Thoracic aorta (tissue), 2 donors: Measurements from ENCODE around the gene AP4S1. TPM values are rescaled to one million over a fixed set of nuclear protein-coding genes. Genes with fewer than 3 reads are reported as not detected.

ENCODE experiments used
- ATAC-seq: fragments of 150-250 bp; one replicate; pipeline ENCODE4 v1.8.0; 2017; ENCODE audit warnings: low read depth; ENCODE audit not compliant: insufficient number of reproducible peaks, low FRiP score
- DNase-seq: peaks from one replicate; pipeline ENCODE4 v3.0.0-alpha.2; 2020; ENCODE audit warnings: low spot score
- H3K27ac ChIP-seq, 2 donors: fragments of 200-600 bp; sonication (generic); 1 replicate in 1 of 2; 2 replicates in 1 of 2; pipeline ENCODE4 v1.5.1; 2016; ENCODE audit warnings: mild to moderate bottlenecking in 2 of 2, moderate library complexity in 2 of 2
- H3K27me3 ChIP-seq: fragments of 200-600 bp; sonication (generic); replicated peaks from 2 replicates; pipeline ENCODE4 v1.6.0; 2016; ENCODE audit warnings: mild to moderate bottlenecking; ENCODE audit not compliant: insufficient read depth
- H3K36me3 ChIP-seq: fragments of 200-600 bp; sonication (generic); one replicate; pipeline ENCODE4 v1.5.1; 2016
- H3K4me1 ChIP-seq, 2 donors: fragments of 200-600 bp; sonication (generic); 1 replicate in 1 of 2; 2 replicates in 1 of 2; pipeline versions ENCODE4 v1.5.1 to v1.6.0; 2016; ENCODE audit warnings: low read depth in 2 of 2, mild to moderate bottlenecking in 1 of 2; ENCODE audit not compliant: control insufficient read depth in 1 of 2
- H3K4me3 ChIP-seq: fragments of 200-600 bp; sonication (generic); 2 replicates; pipeline ENCODE4 v1.5.1; 2016; ENCODE audit warnings: mild to moderate bottlenecking
- H3K9me3 ChIP-seq: fragments of 200-600 bp; sonication (generic); 2 replicates; pipeline ENCODE4 v1.5.1; 2016
- total RNA-seq, 2 donors: library from RNA; depleted of rRNA; stranded (reverse); fragments of >200 nt; gene quantifications; one replicate each; pipeline versions ENCODE4 v1.1.0 to v1.2.3, GENCODE V29; 2016
- TF ChIP-seq, protein P1 (sequence below): fragments of 200-600 bp; sonication (generic); IDR thresholded peaks from one replicate; pipeline ENCODE4 v1.5.1; 2019; ENCODE audit warnings: antibody characterized with exemption

Gene AP4S1
- total RNA-seq, 2 donors from 2014 or later = 6.0 to 14.9 TPM

DNA sequence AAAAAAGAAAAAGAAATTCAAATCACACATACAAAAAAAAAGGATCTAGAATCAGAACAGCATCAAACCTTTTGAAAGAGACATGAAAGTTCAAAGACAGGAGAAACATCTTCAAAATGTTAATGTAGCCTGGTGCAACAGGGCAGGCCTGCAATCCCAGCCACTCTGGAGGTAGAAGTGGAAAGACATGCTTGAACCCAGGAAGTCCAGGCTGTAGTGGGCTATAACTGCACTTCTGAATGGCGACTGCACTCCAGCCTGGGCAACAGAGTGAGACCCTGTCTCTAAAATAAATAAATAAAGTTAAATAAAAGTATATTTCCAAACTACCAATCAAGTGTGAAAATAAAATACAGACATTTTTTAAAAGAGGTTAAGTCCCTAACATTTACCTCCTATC, 18.7 kb upstream of the AP4S1 start:
- H3K36me3 ChIP-seq = no peaks in the 10 kb centered on the region
- H3K4me1 ChIP-seq = peaks cover 0 to under 1% of the 10 kb centered on the region in 2 donors
- DNase-seq (no peak), ATAC-seq (no peak)
- H3K27ac ChIP-seq = no peak overlapping the region
- no peaks in the 10 kb centered on the region for H3K27me3 ChIP-seq
- H3K4me3 ChIP-seq = no peak overlapping the region
- H3K9me3 ChIP-seq = no peaks in the 10 kb centered on the region
- TF ChIP-seq, protein P1, sequence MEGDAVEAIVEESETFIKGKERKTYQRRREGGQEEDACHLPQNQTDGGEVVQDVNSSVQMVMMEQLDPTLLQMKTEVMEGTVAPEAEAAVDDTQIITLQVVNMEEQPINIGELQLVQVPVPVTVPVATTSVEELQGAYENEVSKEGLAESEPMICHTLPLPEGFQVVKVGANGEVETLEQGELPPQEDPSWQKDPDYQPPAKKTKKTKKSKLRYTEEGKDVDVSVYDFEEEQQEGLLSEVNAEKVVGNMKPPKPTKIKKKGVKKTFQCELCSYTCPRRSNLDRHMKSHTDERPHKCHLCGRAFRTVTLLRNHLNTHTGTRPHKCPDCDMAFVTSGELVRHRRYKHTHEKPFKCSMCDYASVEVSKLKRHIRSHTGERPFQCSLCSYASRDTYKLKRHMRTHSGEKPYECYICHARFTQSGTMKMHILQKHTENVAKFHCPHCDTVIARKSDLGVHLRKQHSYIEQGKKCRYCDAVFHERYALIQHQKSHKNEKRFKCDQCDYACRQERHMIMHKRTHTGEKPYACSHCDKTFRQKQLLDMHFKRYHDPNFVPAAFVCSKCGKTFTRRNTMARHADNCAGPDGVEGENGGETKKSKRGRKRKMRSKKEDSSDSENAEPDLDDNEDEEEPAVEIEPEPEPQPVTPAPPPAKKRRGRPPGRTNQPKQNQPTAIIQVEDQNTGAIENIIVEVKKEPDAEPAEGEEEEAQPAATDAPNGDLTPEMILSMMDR = no peak

DNA sequence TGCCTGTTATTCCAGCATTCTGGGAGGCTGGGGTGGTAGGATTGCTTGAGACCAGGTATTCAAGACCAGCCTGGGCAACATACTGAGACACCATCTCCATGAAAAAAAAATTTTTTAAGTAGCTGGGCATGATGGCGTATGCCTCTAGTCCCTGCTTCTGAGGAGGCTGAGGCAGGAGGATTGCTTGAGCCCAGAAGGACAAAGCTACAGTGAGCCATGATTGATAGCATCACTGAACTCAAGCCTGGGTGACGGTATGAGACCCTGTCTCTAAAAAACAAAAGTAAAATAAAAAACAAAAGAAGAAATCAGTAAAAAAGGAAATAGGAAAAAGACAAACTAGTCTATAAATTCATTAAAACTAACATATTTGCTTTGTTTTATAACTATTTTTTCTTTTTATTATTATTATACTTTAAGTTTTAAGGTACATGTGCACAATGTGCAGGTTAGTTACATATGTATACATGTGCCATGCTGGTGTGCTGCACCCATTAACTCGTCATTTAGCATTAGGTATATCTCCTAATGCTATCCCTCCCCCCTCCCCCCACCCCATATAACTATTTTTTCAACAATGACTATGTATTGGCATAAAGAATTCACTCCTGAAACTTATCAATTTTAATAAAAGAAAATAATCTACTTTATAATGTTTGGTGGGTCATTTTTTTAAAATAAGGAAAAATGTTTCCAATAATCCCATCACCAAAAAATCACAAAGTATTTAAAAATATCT, 15.4 kb upstream of the AP4S1 start:
- ATAC-seq = no peak
- TF ChIP-seq, protein P1 = no peak
- Histone ChIP-seq H3K36me3 (no peaks in the 10 kb centered on the region), H3K4me1 (no peaks in the 10 kb centered on the region), H3K9me3 (no peaks in the 10 kb centered on the region), H3K27ac (no peak overlapping the region), H3K27me3 (no peaks in the 10 kb centered on the region), H3K4me3 (no peak overlapping the region)
- DNase-seq = no peak

DNA sequence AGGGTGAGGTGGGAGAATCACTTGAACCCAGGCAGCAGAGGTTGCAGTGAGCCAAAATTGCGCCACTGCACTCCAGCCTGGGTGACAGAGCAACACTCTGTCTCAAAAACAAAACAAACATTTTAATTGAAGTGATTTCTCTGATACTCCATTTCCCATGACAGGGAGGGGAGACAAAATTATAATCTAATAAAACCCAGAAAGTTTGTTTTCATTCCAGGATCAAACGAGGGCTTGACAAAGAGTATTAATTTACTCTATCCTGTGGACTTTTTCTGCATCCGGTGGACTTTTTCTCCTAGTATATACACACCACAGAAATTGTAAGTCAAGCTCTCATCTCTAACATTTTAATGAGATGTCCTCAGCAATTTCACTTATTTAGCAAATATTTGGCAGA, 14.5 kb upstream of the AP4S1 start:
- ATAC-seq (no peak), DNase-seq (no peak)
- no peaks in the 10 kb centered on the region for H3K27me3 ChIP-seq
- no peaks in the 10 kb centered on the region for H3K4me1 ChIP-seq
- H3K27ac ChIP-seq = no peak overlapping the region
- H3K9me3 ChIP-seq = no peaks in the 10 kb centered on the region
- TF ChIP-seq, protein P1 = no peak
- H3K4me3 ChIP-seq = no peak overlapping the region
- no peaks in the 10 kb centered on the region for H3K36me3 ChIP-seq

DNA sequence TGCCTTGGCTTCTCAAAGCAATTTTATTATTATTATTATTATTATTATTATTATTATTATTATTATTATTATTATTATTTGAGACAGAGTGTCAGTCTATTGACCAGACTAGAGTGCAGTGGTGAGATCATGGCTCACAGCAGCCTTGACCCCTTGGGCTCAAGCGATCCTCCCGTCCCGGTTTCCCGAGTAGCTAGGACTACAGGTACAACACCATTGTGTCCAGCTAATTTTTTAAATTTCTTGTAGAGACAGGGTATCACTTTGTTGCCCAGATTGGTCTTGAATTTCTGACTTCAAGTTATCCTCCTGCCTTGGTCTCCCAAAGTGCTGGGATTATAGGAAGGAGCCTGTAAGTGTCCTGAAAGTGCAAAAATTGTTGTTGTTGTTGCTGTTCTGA, 11.6 kb upstream of the AP4S1 start:
- peaks cover 0 to 3% of the 10 kb centered on the region in 2 donors for H3K4me1 ChIP-seq
- no peak overlapping the region for H3K4me3 ChIP-seq
- no peaks in the 10 kb centered on the region for H3K9me3 ChIP-seq
- no peak overlapping the region for H3K27ac ChIP-seq
- H3K27me3 ChIP-seq = no peaks in the 10 kb centered on the region
- TF ChIP-seq, protein P1 = no peak
- no peak for DNase-seq
- ATAC-seq = no peak
- H3K36me3 ChIP-seq = no peaks in the 10 kb centered on the region

DNA sequence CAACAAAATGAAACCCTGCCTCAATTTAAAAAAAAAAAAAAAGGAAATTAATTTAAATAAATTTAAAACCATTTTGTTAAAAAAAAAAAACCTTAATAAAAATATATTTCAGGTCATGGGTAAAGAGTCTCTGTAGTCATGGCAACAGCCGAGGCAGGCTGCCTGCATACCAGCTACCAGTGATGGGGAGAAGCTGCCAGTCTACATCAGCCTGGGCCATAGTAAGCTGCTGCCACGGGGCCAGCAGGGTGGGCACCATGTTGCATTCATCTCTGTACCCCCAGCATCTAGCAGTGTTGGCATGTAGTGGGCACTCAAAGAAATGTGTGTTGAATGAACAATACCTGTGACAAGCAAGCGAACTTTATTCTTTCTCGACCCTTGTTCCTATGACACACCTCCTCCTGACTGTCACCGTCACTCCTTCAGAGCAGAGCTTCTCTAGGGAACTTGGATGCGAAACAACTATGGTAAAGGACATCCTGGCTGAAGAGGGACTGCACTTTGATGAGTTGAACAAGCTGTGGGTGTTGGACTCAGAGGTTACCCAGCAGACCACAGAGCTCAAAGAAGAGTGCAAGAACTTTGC, 7.3 kb upstream of the AP4S1 start:
- DNase-seq (no peak), ATAC-seq (no peak)
- Histone ChIP-seq H3K9me3 (no peaks in the 10 kb centered on the region), H3K36me3 (no peaks in the 10 kb centered on the region), H3K4me1 (peaks cover 3 to 19% of the 10 kb centered on the region in 2 donors), H3K27me3 (no peaks in the 10 kb centered on the region), H3K4me3 (no peak overlapping the region), H3K27ac (no peak overlapping the region)
- TF ChIP-seq, protein P1 = no peak
